ENCODE results near the gene PEX10. TPM values are rescaled to one million over a fixed set of nuclear protein-coding genes. Genes with fewer than 3 reads are reported as not detected.
A peak's percentile ranks its signal among the peaks of the same experiment; 100 is the strongest.

The PEX10 gene
- total RNA-seq, 1 donor = 34.7 TPM

- Histone ChIP-seq H3K27me3 (ENCODE audit: insufficient read depth, low read length) (no peaks in the 10 kb centered on the region), H3K4me2 (ENCODE audit: insufficient read depth, low read length) (peak overlapping the region; percentile 48), H3K4me3 (ENCODE audit: insufficient read depth, low read length) (no peak overlapping the region), H4K20me1 (ENCODE audit: insufficient read depth, low read length) (no peaks in the 10 kb centered on the region), H3K27ac (ENCODE audit: low read depth, low read length) (no peak overlapping the region), H2AFZ (ENCODE audit: low read length) (no peak overlapping the region), H3K4me1 (ENCODE audit: insufficient read depth, low read length) (peaks cover 15% of the 10 kb centered on the region), H3K9me3 (ENCODE audit: low read depth, low read length) (no peaks in the 10 kb centered on the region), H3K79me2 (ENCODE audit: insufficient read depth, low read length) (no peaks in the 10 kb centered on the region), H3K36me3 (ENCODE audit: insufficient read depth, low read length) (no peaks in the 10 kb centered on the region)
- TF ChIP-seq CTCF (IDR thresholded peaks at IDR 0.05; ENCODE audit: extremely low read depth, low read depth, low read length) = no peak
- DNase-seq (ENCODE audit: insufficient read length, low spot score, missing footprints) = no peak
These were observed 40.6 kb upstream of the PEX10 start for GRCh38 chr1:2452932-2453315.

- no peaks in the 10 kb centered on the region for H3K27me3 ChIP-seq (ENCODE audit: insufficient read depth, low read length)
- peak overlapping the region; percentile 48 for H3K4me2 ChIP-seq (ENCODE audit: insufficient read depth, low read length)
- peak overlapping the region; percentile 37 for H2AFZ ChIP-seq (ENCODE audit: low read length)
- no peaks in the 10 kb centered on the region for H3K79me2 ChIP-seq (ENCODE audit: insufficient read depth, low read length)
- DNase-seq (ENCODE audit: insufficient read length, low spot score, missing footprints) = peak; percentile 98
- TF ChIP-seq CTCF (IDR thresholded peaks at IDR 0.05; ENCODE audit: extremely low read depth, low read depth, low read length) = no peak
- no peaks in the 10 kb centered on the region for H3K36me3 ChIP-seq (ENCODE audit: insufficient read depth, low read length)
- H3K4me1 ChIP-seq (ENCODE audit: insufficient read depth, low read length) = peaks cover 19% of the 10 kb centered on the region
- no peaks in the 10 kb centered on the region for H3K9me3 ChIP-seq (ENCODE audit: low read depth, low read length)
- peak overlapping the region; percentile 19 for H3K4me3 ChIP-seq (ENCODE audit: insufficient read depth, low read length)
- peak overlapping the region; percentile 73 for H3K27ac ChIP-seq (ENCODE audit: low read depth, low read length)
- no peaks in the 10 kb centered on the region for H4K20me1 ChIP-seq (ENCODE audit: insufficient read depth, low read length)
These were observed 40.0 kb upstream of the PEX10 start for GRCh38 chr1:2452201-2452931.

GRCh38 chr1:2451741-2452140 is 39.4 kb upstream of the PEX10 start:
- Histone ChIP-seq H4K20me1 (ENCODE audit: insufficient read depth, low read length) (no peaks in the 10 kb centered on the region), H2AFZ (ENCODE audit: low read length) (no peak overlapping the region), H3K9me3 (ENCODE audit: low read depth, low read length) (no peaks in the 10 kb centered on the region), H3K4me1 (ENCODE audit: insufficient read depth, low read length) (peaks cover 22% of the 10 kb centered on the region), H3K4me2 (ENCODE audit: insufficient read depth, low read length) (peak overlapping the region; percentile 48), H3K36me3 (ENCODE audit: insufficient read depth, low read length) (no peaks in the 10 kb centered on the region), H3K27me3 (ENCODE audit: insufficient read depth, low read length) (no peaks in the 10 kb centered on the region), H3K79me2 (ENCODE audit: insufficient read depth, low read length) (no peaks in the 10 kb centered on the region), H3K27ac (ENCODE audit: low read depth, low read length) (peak overlapping the region; percentile 73), H3K4me3 (ENCODE audit: insufficient read depth, low read length) (peak overlapping the region; percentile 13)
- no peak for TF ChIP-seq CTCF (IDR thresholded peaks at IDR 0.05; ENCODE audit: extremely low read depth, low read depth, low read length)
- peak; percentile 100 for DNase-seq (ENCODE audit: insufficient read length, low spot score, missing footprints)

GRCh38 chr1:2449636-2450454 is 37.5 kb upstream of the PEX10 start:
- no peaks in the 10 kb centered on the region for H4K20me1 ChIP-seq (ENCODE audit: insufficient read depth, low read length)
- no peaks in the 10 kb centered on the region for H3K9me3 ChIP-seq (ENCODE audit: low read depth, low read length)
- TF ChIP-seq CTCF (IDR thresholded peaks at IDR 0.05; ENCODE audit: extremely low read depth, low read depth, low read length) = no peak
- no peak overlapping the region for H3K4me3 ChIP-seq (ENCODE audit: insufficient read depth, low read length)
- peaks cover 22% of the 10 kb centered on the region for H3K4me1 ChIP-seq (ENCODE audit: insufficient read depth, low read length)
- peaks cover under 1% of the 10 kb centered on the region for H3K27me3 ChIP-seq (ENCODE audit: insufficient read depth, low read length)
- no peaks in the 10 kb centered on the region for H3K36me3 ChIP-seq (ENCODE audit: insufficient read depth, low read length)
- no peak overlapping the region for H3K4me2 ChIP-seq (ENCODE audit: insufficient read depth, low read length)
- H2AFZ ChIP-seq (ENCODE audit: low read length) = no peak overlapping the region
- no peak overlapping the region for H3K27ac ChIP-seq (ENCODE audit: low read depth, low read length)
- DNase-seq (ENCODE audit: insufficient read length, low spot score, missing footprints) = peak; percentile 98
- H3K79me2 ChIP-seq (ENCODE audit: insufficient read depth, low read length) = no peaks in the 10 kb centered on the region
